HUDEP-2 (cell line): ENCODE results near the gene LIX1L.

ENCODE experiments used
- DNase-seq, 76 experiments: peaks; one replicate each; lab custom pipeline; 2025; ENCODE audit not compliant: unreplicated experiment in 76 of 76; lab: John Stamatoyannopoulos, UW

Gene LIX1L

GRCh38 chr1:145985502-145986439 is 28.0 kb upstream of the LIX1L start:
- no peak for DNase-seq

GRCh38 chr1:145985129-145985501 is 27.3 kb upstream of the LIX1L start:
- no peak for DNase-seq

GRCh38 chr1:145983960-145984830 is 26.4 kb upstream of the LIX1L start:
- DNase-seq, result no peak

DNA sequence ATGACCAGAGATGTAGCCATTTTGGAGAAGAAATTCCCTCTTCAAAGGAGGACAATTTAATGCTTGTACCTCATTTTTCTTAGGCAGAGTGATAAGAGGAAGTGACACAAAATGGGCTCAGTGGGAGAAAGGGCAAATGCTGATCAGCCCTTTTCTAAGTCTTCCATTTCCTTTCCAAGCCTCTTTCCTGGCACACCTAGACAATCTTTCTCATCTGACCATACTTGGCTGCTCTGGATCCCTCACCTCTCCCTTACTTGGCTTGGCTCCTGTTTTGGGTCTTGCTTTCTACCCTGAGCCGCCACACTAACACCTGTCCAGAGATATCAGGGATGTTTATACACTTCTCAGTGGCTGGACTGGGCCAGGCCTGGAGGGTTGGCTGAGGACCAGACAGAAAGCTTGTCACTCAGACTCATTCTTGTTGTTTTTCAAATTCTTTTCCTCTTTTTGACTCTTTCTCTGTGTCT is 25.4 kb upstream of the LIX1L start:
- no peak for DNase-seq

GRCh38 chr1:145982010-145982723 is 24.4 kb upstream of the LIX1L start:
- DNase-seq, result no peak

DNA sequence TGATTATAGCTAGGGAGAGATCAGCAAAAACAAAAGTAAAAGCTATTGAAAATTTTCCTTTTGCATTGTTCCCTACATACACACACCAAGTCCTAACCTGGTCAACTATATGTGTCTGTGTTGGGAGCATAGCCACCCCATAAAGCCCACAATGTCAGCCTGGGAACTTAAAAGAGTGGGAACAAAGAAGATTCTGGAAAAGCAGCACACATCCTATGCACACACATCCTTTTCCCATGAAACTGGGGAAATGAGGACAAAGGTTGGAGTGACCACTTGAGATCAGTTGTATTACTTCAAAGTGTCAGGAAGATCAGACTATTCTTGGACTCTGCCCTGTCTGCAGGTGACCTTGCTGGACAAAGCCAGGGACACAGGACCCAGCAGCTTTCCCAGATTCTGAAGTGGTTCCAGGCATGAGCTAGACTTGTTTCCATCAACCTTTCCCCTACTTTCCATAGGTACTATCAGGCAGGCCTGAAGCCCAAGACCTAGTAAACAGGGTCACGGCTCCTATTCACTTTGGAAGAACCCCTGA is 22.7 kb upstream of the LIX1L start:
- no peak for DNase-seq

DNA sequence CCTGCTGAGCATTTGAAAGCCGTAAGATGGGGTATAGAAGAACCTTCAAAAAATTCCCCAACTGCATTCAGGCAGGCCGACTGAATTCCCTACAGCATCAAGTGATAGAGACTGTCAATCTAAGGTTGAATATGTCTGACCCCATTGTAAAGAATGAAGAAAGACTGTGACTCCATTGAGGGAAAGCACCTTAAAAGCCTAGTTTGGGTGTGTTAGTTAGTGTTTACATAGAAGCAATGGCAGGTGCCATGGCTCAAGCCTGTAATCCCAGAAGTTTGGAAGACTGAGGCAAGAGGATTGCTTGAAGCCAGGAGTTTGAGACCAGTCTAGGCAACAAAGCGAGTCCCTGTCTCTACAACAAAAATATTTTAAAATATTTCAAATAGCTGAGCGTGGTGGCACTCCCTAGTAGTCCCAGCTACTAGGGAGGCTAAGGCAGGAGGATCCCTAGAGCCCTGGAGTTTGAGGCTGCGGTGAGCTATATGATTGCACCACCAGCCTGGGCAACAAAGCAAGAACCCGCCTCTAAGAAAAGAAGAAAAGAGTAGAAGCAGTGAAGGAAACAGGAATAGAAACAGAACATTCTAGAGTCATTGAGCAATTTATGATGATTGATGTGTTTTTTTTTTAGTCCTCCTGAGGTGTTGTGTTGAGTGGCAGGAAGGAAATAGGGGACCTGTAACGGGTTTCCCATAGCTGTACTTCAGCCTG is 22.1 kb upstream of the LIX1L start:
- DNase-seq, result peak in 1 of 76 experiments; percentile 55

DNA sequence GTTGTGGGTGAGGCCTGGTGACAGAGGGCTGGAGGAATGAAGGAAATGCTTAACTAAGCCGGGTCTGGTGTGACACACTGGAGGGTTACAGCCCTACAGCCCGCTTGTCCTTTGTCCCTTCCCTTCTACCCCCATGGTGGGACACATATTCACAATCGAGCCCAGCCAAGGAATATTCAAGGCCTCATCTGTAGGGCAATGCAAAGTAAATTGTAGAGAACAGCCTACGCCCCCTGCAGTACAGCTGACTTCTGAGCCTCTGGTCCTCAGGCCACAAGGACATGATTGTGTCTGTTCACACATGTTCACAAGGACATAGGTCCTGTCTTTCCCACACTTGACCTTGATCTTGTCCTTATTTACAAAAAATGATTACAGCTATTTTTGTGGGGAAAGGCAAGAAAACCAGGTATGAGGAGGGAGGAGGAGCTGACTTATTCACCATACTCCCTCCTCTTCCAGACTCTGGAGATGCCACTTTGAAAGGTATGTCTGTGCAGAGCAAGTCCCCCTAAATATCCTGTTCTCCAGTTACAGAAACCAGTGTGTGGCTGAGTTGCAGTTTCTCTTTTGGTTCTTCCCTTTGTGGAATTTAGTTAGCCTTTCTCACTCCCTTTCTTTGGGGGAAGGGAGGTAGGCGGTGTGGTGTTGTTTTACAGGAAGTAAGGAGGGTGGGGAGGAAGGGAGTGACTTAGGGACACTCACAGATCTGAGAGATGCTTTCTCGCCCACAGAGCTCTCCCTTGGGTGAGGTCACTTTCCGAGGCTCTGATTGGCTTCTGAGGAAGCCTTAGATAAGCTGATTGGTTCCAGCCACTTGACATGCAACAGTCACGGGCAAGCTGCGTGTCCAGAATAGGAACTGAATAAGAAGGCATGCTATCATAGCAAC is 21.3 kb upstream of the LIX1L start:
- DNase-seq, result peak in 74 of 76 experiments; percentile 55 to 99 (median 95)

DNA sequence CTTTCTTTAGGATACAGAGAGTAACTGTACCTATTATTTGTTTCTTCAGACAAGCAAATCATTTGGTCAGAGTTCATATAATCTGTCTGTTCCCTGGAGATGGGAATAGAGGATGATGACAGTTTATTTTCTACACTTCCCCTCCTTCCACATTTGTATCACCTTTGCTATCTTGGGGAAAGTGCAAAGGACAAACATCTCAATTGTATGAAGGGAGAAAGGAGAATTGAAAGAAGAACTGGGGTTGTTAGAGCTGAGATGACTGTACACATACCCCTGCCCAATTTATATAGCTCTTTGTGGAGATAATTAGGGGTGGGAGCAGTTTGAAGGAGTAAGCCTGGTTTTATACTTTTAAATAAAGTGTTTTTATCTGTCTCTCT is 20.6 kb upstream of the LIX1L start:
- no peak for DNase-seq

DNA sequence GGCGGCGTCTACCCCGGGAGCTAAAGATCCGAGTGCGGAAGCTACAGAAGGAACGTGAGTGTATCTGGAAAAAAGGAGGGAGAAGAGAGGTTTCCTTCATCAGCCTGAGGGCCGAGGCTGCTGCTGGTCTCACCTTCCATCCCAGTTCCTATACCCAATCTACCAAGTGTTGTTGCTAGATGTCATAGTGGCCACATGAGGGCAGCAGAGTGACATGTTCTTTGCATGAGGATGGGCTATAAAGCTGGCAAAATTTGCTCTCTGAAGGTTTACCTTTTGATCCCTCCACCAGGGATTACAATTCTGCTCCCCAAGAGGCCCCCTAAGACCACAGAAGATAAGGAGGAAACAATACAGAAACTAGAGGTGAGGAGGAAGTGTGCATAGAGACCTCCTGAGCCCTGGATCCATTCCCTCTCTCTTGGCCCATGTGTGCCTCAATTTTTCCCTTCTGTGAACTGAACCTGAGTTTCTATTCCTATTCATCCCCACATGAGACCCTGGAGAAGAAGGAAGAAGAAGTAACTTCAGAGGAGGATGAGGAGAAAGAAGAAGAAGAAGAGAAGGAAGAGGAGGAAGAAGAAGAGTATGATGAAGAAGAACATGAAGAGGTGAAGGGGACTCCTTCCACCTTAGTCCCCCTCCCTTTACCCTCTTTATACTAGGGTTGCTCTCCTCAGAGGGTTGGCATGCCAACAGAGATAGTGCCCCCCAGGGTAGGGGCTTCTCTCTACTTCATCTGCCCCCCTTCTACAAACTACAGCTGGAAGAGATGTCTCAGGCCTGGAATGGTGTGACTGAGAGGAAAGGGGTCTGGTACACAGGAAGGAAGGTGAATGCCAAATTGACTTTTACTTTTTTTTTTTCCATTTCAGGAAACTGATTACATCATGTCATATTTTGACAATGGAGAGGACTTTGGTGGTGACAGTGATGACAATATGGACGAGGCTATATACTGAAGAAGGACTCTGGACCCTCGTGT is 20.0 kb upstream of the LIX1L start:
- DNase-seq, result peak in 68 of 76 experiments; percentile 22 to 85 (median 56)

DNA sequence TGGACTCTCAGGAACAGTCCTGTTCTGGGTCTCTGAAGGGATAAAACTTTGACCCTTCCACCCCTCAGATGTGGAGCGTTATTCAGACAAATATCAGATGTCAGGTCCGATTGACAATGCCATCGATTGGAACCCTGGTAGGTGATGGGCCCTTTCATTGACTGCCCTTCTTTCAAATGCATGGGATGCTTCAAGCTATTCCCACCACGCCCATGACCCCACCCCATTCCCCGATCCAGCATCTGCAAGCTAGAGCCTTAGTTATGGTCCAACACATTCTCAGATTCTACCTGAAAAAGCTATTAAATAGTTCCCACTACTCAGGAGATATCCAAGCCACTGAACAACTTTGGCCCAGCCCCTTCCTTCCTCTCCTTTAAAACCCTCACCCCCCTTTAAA is 19.2 kb upstream of the LIX1L start:
- no peak for DNase-seq

GRCh38 chr1:145975216-145975615 is 17.4 kb upstream of the LIX1L start:
- DNase-seq, result no peak

DNA sequence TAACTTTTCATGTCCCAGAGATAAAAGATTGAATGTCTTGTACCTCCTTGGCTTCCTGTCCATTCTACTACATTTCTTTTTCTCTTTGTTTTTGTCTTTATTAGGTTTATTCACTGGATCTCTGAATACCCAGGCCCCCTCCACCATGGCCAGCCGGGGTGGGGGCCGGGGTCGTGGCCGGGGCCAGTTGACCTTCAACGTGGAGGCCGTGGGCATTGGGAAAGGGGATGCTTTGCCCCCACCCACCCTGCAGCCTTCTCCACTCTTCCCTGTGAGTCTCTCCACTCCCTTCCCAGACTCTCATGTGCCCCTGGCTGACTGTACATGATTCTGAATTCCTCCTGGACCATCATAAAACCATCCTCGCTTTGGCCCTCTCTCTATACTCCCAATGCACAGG is 16.9 kb upstream of the LIX1L start:
- DNase-seq, result no peak

GRCh38 chr1:145972580-145972979 is 14.8 kb upstream of the LIX1L start:
- DNase-seq, result no peak

- DNase-seq, result no peak
These were observed 9.5 kb upstream of the LIX1L start for GRCh38 chr1:145967288-145967687.

- DNase-seq, result no peak
These were observed 7.4 kb upstream of the LIX1L start for GRCh38 chr1:145965119-145965744.
